NB4 (cell line): ENCODE measurements around the gene TLN1.

ENCODE experiments used
- DNase-seq: peaks from one replicate; pipeline ENCODE4 v3.0.0; 2010; ENCODE audit warnings: low read depth
- H3K4me3 ChIP-seq: one replicate; pipeline ENCODE4 v1.5.1; 2011; ENCODE audit warnings: mild to moderate bottlenecking, low read depth, low read length, moderate library complexity
- MYC ChIP-seq: IDR thresholded peaks from 2 replicates; pipeline ENCODE4 v1.6.1; 2011; ENCODE audit warnings: low read depth, low read length
- POLR2A ChIP-seq: IDR thresholded peaks from 2 replicates; pipeline ENCODE4 v1.6.1; 2011; ENCODE audit warnings: mild to moderate bottlenecking; ENCODE audit not compliant: insufficient read length; ENCODE audit errors: extremely low read depth
- TF ChIP-seq, protein P1 (sequence below): IDR thresholded peaks from one replicate; pipeline ENCODE4 v1.5.1; 2012; ENCODE audit warnings: low read depth, low read length
- TF ChIP-seq, protein P2 (sequence below): IDR thresholded peaks from 2 replicates; pipeline ENCODE4 v1.6.1; 2011; ENCODE audit warnings: low read depth, low read length

The TLN1 gene

DNA sequence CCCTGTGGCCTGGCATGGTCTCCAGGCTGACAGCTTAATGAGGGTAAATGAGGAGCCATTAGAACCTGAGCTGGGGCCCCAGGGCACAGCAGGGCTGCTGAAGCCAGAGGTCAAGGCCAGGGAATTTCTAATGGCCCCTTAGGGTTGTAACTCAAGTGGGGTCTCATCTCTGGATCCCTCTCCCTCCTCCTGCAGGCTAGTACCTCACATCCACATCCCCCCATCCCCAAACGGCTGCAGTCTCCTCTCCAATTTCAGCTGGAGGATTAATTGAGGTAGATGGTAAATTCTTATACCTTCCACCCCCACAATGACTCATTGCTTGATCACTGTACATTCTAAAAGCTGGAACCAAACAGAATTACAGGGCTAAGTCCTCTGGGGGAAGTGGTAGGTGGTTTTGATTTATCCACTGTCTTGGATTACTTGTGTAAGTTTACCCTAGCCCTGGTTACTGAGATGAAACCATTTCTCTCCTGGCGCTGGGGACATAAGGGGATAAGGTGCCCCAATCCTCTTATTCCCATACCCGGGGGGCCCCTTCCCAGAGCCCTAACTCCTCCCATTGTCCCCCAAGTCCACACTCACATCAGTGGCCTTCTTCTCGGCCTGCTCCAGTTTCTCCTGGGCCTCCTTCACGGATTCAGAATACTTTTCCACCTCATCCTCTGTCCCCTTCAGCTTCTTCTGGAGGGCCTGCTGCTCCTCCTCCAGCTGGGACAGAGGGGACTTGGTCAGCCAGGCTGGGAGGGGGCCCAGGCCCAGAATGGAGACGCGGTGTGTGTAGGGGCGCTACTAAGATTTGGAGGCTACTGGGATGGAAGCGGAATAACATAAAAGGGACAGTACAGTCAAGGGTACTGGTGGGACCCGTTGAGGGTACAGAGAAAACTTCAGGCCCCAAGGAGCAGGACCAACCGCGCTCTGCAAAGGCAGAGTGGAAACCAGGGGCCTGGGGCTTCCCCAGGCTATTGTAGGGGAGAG is 43.1 kb downstream of the TLN1 start:
- no peak overlapping the region for H3K4me3 ChIP-seq
- peak; percentile 51 for DNase-seq
- TF ChIP-seq POLR2A (no peak), MYC (no peak)
- TF ChIP-seq, protein P1, sequence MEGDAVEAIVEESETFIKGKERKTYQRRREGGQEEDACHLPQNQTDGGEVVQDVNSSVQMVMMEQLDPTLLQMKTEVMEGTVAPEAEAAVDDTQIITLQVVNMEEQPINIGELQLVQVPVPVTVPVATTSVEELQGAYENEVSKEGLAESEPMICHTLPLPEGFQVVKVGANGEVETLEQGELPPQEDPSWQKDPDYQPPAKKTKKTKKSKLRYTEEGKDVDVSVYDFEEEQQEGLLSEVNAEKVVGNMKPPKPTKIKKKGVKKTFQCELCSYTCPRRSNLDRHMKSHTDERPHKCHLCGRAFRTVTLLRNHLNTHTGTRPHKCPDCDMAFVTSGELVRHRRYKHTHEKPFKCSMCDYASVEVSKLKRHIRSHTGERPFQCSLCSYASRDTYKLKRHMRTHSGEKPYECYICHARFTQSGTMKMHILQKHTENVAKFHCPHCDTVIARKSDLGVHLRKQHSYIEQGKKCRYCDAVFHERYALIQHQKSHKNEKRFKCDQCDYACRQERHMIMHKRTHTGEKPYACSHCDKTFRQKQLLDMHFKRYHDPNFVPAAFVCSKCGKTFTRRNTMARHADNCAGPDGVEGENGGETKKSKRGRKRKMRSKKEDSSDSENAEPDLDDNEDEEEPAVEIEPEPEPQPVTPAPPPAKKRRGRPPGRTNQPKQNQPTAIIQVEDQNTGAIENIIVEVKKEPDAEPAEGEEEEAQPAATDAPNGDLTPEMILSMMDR: no peak
- TF ChIP-seq, protein P2, sequence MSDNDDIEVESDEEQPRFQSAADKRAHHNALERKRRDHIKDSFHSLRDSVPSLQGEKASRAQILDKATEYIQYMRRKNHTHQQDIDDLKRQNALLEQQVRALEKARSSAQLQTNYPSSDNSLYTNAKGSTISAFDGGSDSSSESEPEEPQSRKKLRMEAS: no peak

DNA sequence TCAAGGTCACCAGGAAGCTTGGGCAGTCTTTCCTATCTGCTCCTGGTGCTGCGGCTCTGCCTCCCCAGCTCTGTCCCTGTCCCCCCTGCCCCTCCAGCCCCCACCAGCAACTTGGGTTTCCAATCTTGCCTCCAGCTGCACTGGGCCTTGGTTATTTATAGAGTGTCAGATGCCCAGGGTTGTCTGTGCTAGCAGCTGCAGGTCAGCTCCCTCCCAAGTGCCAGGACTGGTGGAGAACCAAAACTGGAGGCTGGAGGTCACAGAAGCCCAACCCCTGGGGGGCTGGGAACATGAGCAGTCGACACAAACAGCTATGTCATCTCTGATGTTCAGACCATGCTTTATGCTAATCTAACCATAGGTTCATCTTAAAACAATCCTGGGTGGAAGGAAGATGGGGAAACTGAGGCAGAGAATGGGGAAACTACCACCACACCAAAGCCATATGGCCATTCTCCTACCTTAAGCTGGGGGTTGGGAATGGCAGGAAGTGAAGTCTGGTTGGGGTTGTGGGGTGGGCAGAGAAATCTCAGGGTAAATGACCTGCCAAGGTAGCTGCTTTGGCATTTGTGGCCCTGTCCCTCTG is 43.9 kb downstream of the TLN1 start:
- no peak for DNase-seq
- no peak overlapping the region for H3K4me3 ChIP-seq
- TF ChIP-seq, protein P1: no peak
- TF ChIP-seq, protein P2: no peak
- TF ChIP-seq POLR2A (no peak), MYC (no peak)

DNA sequence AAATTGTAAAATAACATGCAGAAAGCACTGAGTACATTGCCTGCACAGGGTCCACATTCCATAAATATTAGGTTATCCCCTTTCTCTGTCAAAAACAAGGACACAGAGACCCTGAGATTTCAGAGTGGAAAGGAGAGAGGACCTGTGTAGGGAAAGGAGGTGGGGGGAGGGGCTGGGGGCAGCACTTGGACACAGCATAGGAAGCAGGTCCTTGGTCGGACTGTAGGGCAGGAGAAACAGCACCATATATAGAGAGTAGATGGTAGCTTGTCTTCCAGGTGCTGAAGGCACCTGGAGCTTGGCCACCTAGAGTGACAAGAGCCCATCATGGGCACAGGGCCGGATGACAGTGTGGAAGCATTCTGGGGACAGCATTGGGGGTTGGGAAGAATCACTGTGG is 44.7 kb downstream of the TLN1 start:
- H3K4me3 ChIP-seq: no peak overlapping the region
- TF ChIP-seq POLR2A: no peak
- TF ChIP-seq, protein P1: no peak
- DNase-seq: no peak

DNA sequence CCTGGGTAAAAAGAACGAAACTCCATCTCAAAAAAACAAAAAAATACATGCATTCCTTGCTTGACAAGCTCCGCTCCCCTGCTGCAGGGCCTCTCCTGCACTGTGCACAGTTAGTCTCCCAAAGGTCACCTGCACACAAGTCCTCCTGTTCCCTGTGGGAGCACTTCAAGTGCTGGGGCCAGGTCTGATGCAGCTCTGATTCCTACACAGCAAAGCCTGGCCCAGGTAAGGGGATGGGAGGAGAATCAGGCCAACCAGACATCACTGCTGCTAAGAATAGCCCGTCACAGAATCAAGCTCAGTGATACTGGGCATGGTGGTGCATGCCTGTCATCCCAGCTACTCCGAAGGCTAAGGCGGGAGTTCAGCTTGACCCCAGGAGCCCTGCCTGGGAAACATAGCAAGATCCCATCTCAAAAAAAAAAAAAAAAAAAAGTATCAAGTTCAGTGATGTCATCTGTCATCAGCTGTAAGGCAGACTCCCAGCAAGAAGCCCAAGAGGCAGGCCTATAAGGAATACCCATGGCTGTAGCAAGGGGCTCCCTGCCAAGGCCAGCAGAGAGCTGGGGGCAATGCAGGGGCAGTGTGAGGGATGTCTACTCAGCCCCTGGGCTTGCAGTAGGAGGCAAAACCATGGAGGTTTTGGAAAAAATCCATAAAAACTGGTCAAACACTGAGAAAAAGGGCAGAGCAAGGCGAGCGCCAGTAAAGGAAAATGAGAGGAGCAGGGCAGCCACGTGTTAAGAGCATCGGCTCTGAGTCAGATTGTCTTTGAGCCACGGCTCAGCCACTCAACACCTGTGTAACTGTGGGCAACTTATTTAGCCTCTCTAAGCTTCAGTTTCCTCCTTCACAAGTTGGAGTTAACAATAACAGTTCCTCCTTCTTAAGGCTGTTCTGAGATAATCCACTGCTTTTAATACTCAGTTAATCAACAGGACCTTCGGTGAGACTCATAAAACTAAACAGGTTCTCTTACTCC is 45.5 kb downstream of the TLN1 start:
- no peak for DNase-seq
- no peak for TF ChIP-seq POLR2A
- no peak overlapping the region for H3K4me3 ChIP-seq

DNA sequence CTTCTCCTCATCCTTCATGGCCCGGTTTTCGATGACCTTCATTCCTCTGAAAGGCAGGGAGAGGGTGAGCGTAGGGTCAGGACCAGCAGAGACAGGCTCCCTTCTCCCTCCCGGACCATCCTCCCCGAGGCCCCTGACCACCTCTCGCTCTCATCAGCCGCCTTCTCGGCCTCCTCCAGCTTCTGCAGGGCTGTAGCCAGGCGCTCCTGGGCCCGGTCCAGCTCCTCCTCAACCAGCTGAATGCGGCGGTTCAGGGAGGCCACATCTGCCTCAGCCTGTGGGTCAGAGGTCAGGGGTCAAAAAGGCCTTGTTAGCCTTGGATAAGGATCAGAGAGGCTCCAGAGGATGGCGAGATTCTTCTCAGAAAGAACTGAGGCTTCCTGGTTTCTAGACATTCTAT is 46.5 kb downstream of the TLN1 start:
- no peak overlapping the region for H3K4me3 ChIP-seq
- no peak for DNase-seq
- TF ChIP-seq, protein P2: no peak
- TF ChIP-seq MYC: no peak
- TF ChIP-seq, protein P1: no peak
- no peak for TF ChIP-seq POLR2A

DNA sequence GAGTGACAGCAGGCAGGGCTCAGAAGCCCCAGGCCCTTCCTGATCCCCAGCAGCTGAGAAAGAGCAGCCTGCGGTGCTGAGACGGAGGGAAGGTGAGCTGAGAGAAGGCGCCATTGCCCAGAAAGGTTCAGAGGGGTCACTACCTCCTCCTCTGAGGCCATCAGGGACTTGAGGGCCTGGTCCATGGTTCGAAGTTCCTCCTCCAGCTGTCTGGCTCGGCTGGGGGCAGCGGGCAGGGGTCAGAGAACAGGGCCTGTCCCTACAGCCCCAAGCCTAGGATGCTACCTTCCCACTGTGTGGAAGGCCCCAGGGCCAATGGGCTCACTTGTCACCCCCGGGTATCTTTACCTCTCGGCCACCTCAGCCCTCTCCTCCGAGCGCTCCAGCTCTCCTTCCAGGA is 47.1 kb downstream of the TLN1 start:
- DNase-seq: no peak
- TF ChIP-seq MYC: no peak
- TF ChIP-seq, protein P1: no peak
- H3K4me3 ChIP-seq: no peak overlapping the region
